ENCODE measurements around the gene ACOT13. TPM values are rescaled to one million over a fixed set of nuclear protein-coding genes. Genes with fewer than 3 reads are reported as not detected.

The ACOT13 gene
- total and polyA plus RNA-seq, 2 of the 4 experiments (the other 2 are of a cell fraction) = 3.6 to 25.7 TPM

DNA sequence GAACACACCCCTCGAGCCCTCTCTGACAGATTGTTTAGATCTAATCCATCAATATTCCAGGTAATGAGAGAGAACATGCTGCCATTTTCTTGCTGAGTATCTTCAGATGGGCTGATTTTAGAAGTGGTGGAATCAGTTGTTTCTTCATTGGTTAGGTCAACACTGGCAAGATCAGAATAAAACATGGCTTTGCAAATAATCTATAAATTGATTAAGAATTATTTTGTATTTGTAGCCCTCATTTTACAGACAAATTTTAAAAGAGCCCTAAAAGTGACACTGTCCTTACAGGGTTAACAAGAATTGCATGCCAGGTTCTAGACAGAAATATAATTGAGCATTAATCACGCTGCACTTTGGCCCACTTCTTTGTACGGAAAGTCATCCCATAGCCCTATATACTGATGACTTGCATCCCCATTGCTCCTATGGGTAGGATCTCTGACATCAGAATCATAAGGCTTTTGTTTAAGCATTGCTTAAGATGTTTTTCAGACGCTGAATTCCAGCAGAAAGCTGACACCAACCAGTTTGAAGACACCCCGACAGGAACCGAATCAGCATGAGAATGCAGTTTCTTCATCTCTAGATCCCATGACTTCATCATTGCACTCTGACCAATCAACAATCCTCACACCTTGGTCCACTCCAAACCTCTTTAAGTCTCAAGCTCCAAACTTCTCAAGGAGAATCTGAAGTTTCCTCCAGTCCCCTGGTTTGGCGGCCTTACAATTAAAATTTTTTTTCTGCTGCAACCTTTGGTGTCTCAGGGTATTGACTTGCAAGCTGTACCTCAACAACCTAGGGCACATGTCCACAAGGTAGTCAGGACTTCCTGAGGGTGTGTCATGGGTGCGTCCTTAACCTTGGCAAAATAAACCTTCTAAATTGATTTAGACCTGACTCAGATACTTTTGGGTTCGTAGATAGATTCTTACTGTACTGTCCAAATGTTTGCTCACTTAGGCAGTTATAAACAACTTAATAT lies 8.0 kb upstream of the ACOT13 start:
- Histone ChIP-seq H3K27ac (ENCODE audit: insufficient read depth, low read length) (peak overlapping the region; percentile 90; the same call in 1 of the 2 replicates), H2BK15ac (ENCODE audit: low read depth, low read length) (0 out of 3 replicates have a peak overlapping the region, but pooled peaks have one; percentile 21), H4K8ac (ENCODE audit: low read depth in 2 of 2, low read length in 2 of 2) (peak overlapping the region in 1 of 2 experiments; percentile 61; a peak in 2 of 4 replicates), H3K4me3 (ENCODE audit: insufficient read depth, low read depth, low read length) (no peak overlapping the region), H2BK120ac (ENCODE audit: low read depth, low read length) (peak overlapping the region; percentile 75), H4K20me1 (ENCODE audit: insufficient read depth, low read length) (no peaks in the 10 kb centered on the region), H2BK20ac (ENCODE audit: low read depth, low read length) (peak overlapping the region; percentile 51; the same call in 1 of the 2 replicates), H2AFZ (replicated peaks; ENCODE audit: low read length, poor library complexity) (no peak overlapping the region), H3K4me1 (ENCODE audit: control insufficient read depth, insufficient read depth, low read length) (peaks cover 5% of the 10 kb centered on the region), H3K79me1 (ENCODE audit: low read depth in 1 of 2, low read length in 2 of 2) (peaks cover 16 to 44% of the 10 kb centered on the region in 2 experiments; a peak in 3 of 4 replicates), H3K36me3 (ENCODE audit: control insufficient read depth, insufficient read depth, low read length) (peaks cover 12% of the 10 kb centered on the region), H3K23ac (ENCODE audit: low read depth, low read length) (peak overlapping the region; percentile 70), H3K27me3 (ENCODE audit: control insufficient read depth, insufficient read depth, low read length) (no peaks in the 10 kb centered on the region), H3K56ac (ENCODE audit: extremely low read depth, insufficient read depth, low read length) (no peak overlapping the region; the same call in 1 of the 2 replicates), H3K9ac (ENCODE audit: low read depth, low read length) (no peak overlapping the region), H4K5ac (ENCODE audit: low read depth, low read length) (peak overlapping the region; percentile 77; the same call in 1 of the 2 replicates), H3K14ac (replicated peaks; ENCODE audit: low read depth, low read length) (0 out of 2 replicates have a peak overlapping the region, but pooled peaks have one; percentile 1), H3K9me1 (ENCODE audit: insufficient read depth, low read length) (peaks cover 2% of the 10 kb centered on the region; the same call in 1 of the 2 replicates), H2AK5ac (ENCODE audit: low read depth, low read length) (no peak overlapping the region; the same call in 1 of the 2 replicates), H3K4me2 (ENCODE audit: low read depth, low read length) (peak overlapping the region; percentile 27; the same call in 1 of the 2 replicates), H3K18ac (ENCODE audit: low read depth, low read length) (peak overlapping the region; percentile 95), H2BK5ac (ENCODE audit: low read depth, low read length, poor library complexity, severe bottlenecking) (peak overlapping the region; percentile 75), H3K4ac (ENCODE audit: low read depth, low read length) (peak overlapping the region; percentile 62), H3K9me3 (ENCODE audit: control insufficient read depth, insufficient read depth, low read length) (no peaks in the 10 kb centered on the region), H4K91ac (ENCODE audit: insufficient read depth, low read depth, low read length) (peak overlapping the region; percentile 37; the same call in 1 of the 2 replicates), H2AK9ac (replicated peaks; ENCODE audit: low read depth, low read length, poor library complexity) (no peak overlapping the region)
- dilution Hi-C loops (cut with HindIII; ENCODE audit: low sequenced_read_pairs, unreplicated experiment) (no loop called here), intact Hi-C loops (cut with micrococcal nuclease) (no loop called here), in situ Hi-C loops (cut with MboI; ENCODE audit: low sequenced_read_pairs) (no loop called here)
- TF ChIP-seq MXI1 (IDR thresholded peaks at IDR 0.05; ENCODE audit: borderline replicate concordance, low read depth, low read length) (no peak), BHLHE40 (IDR thresholded peaks at IDR 0.05; ENCODE audit: low read depth, low read length) (no peak), FOS (IDR thresholded peaks at IDR 0.05; ENCODE audit: low read depth, low read length) (no peak), CEBPB (IDR thresholded peaks at IDR 0.05; ENCODE audit: low read depth, low read length) (peak; percentile 78), NFE2L2 (IDR thresholded peaks at IDR 0.05; ENCODE audit: low read depth, low read length) (peak; percentile 95), SMC3 (IDR thresholded peaks at IDR 0.05; ENCODE audit: low read depth, low read length) (no peak), RFX5 (IDR thresholded peaks at IDR 0.05; ENCODE audit: low read depth, low read length) (no peak), MAFK (IDR thresholded peaks at IDR 0.05; ENCODE audit: low read depth, low read length) (peak; percentile 65), POLR2A (IDR thresholded peaks at IDR 0.05; ENCODE audit: low read depth, low read length) (no peak), MAZ (IDR thresholded peaks at IDR 0.05; ENCODE audit: borderline replicate concordance, low read depth, low read length) (0 out of 2 replicates have a peak, but pooled peaks have one; percentile 14), CHD1 (IDR thresholded peaks at IDR 0.05; ENCODE audit: low read depth, low read length) (no peak)
- TF ChIP-seq, protein P1, sequence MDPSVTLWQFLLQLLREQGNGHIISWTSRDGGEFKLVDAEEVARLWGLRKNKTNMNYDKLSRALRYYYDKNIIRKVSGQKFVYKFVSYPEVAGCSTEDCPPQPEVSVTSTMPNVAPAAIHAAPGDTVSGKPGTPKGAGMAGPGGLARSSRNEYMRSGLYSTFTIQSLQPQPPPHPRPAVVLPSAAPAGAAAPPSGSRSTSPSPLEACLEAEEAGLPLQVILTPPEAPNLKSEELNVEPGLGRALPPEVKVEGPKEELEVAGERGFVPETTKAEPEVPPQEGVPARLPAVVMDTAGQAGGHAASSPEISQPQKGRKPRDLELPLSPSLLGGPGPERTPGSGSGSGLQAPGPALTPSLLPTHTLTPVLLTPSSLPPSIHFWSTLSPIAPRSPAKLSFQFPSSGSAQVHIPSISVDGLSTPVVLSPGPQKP (IDR thresholded peaks at IDR 0.05; ENCODE audit: borderline replicate concordance, low read depth, low read length) = no peak
- TF ChIP-seq, protein P2, sequence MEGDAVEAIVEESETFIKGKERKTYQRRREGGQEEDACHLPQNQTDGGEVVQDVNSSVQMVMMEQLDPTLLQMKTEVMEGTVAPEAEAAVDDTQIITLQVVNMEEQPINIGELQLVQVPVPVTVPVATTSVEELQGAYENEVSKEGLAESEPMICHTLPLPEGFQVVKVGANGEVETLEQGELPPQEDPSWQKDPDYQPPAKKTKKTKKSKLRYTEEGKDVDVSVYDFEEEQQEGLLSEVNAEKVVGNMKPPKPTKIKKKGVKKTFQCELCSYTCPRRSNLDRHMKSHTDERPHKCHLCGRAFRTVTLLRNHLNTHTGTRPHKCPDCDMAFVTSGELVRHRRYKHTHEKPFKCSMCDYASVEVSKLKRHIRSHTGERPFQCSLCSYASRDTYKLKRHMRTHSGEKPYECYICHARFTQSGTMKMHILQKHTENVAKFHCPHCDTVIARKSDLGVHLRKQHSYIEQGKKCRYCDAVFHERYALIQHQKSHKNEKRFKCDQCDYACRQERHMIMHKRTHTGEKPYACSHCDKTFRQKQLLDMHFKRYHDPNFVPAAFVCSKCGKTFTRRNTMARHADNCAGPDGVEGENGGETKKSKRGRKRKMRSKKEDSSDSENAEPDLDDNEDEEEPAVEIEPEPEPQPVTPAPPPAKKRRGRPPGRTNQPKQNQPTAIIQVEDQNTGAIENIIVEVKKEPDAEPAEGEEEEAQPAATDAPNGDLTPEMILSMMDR (conservative IDR thresholded peaks at IDR 0.05; ENCODE audit: low read depth, low read length) = no peak
- DNase-seq (peak; percentile 90), ATAC-seq (ENCODE audit: low read depth) (peak; percentile 88)
- BruUV-seq (replicated peaks) = no TSS peak
- CTCF ChIA-PET = interaction anchor here (0.9 kb wide), 1 partner anchor 78 kb away, joined by 3 read pairs; no protein-coding TSS in a partner anchor
- 64% methylated on average over 4 of the region's 9 CpGs; no CpG with 5 or more reads in 1 of the 2 experiments for WGBS, 2 experiments (ENCODE audit: extremely low coverage in 2 of 2, insufficient read length in 1 of 2)
- POLR2A ChIA-PET (ENCODE audit: unreplicated experiment) = no interaction called here
